ENCODE data around the gene ABCA9.

DNA sequence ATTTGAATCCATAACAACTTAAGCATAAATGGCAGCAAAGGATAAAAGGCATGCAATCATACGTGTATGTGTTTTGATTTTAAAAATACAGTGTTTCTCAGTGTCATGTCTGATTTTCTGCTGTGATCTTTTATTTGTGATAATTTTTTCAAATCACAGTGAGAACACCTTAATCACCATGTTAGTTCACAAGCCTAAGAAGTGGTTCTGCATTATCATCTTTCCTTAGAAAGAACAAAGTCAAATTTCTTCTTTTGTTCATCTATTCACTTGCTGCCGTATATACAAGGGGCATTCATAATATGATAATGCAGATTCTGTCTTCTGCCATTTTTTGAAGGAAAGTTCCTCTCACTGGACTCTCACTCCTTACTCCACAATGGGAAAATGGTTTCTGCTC, 33.3 kb upstream of the ABCA9 start:
- TF ChIP-seq, protein P1, sequence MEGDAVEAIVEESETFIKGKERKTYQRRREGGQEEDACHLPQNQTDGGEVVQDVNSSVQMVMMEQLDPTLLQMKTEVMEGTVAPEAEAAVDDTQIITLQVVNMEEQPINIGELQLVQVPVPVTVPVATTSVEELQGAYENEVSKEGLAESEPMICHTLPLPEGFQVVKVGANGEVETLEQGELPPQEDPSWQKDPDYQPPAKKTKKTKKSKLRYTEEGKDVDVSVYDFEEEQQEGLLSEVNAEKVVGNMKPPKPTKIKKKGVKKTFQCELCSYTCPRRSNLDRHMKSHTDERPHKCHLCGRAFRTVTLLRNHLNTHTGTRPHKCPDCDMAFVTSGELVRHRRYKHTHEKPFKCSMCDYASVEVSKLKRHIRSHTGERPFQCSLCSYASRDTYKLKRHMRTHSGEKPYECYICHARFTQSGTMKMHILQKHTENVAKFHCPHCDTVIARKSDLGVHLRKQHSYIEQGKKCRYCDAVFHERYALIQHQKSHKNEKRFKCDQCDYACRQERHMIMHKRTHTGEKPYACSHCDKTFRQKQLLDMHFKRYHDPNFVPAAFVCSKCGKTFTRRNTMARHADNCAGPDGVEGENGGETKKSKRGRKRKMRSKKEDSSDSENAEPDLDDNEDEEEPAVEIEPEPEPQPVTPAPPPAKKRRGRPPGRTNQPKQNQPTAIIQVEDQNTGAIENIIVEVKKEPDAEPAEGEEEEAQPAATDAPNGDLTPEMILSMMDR (IDR thresholded peaks at IDR 0.05; ENCODE audit: borderline replicate concordance, extremely low read depth, low read length, poor library complexity, severe bottlenecking): no peak
- TF ChIP-seq EZH2 (IDR thresholded peaks at IDR 0.05; ENCODE audit: borderline replicate concordance, low read depth, low read length, severe bottlenecking): no peak

All from DND-41 (cell line).